Memory B cell (primary cell): ENCODE data around the gene TRANK1.

Source experiments
- ATAC-seq: fragments of 150-1000 bp; cut with Tn5 transposase; 2 replicates; pipeline ENCODE4 v1.10.0; 2021; ENCODE audit warnings: low read depth, mild to moderate bottlenecking, moderate library complexity
- DNase-seq, 2 donors: peaks; one replicate each; pipeline ENCODE4 v3.0.0; 2022; ENCODE audit warnings: low spot score in 2 of 2
- H3K27ac Mint-ChIP-seq: one replicate; pipeline ENCODE4 v1.8.0; 2022; ENCODE audit warnings: mild to moderate bottlenecking, moderate library complexity, mixed read lengths
- H3K27me3 Mint-ChIP-seq: one replicate; pipeline ENCODE4 v1.8.0; 2022; ENCODE audit warnings: mixed read lengths
- H3K36me3 Mint-ChIP-seq: one replicate; pipeline ENCODE4 v1.8.0; 2022; ENCODE audit warnings: mild to moderate bottlenecking, mixed read lengths
- H3K4me1 Mint-ChIP-seq: one replicate; pipeline ENCODE4 v1.8.0; 2022; ENCODE audit warnings: mixed read lengths
- H3K4me3 Mint-ChIP-seq: one replicate; pipeline ENCODE4 v1.8.0; 2022; ENCODE audit warnings: mild to moderate bottlenecking, moderate library complexity, mixed read lengths
- H3K9me3 Mint-ChIP-seq: one replicate; pipeline ENCODE4 v1.8.0; 2022; ENCODE audit warnings: mixed read lengths

TRANK1 gene

GRCh38 chr3:36876181-36876936, 68.5 kb downstream of the TRANK1 start:
- H3K27me3 Mint-ChIP-seq = no peaks in the 10 kb centered on the region
- H3K9me3 Mint-ChIP-seq = no peaks in the 10 kb centered on the region
- ATAC-seq (peak; percentile 92), DNase-seq (peak; percentile 22 to 30)
- H3K4me1 Mint-ChIP-seq = peaks cover 31% of the 10 kb centered on the region
- H3K36me3 Mint-ChIP-seq = peaks cover 27% of the 10 kb centered on the region
- H3K4me3 Mint-ChIP-seq = peak overlapping the region; percentile 80
- peak overlapping the region; percentile 99 for H3K27ac Mint-ChIP-seq

GRCh38 chr3:36875397-36875796, 69.5 kb downstream of the TRANK1 start:
- Mint-ChIP-seq H3K27me3 (no peaks in the 10 kb centered on the region), H3K4me3 (no peak overlapping the region), H3K36me3 (peaks cover 26% of the 10 kb centered on the region), H3K9me3 (no peaks in the 10 kb centered on the region), H3K4me1 (peaks cover 29% of the 10 kb centered on the region), H3K27ac (peak overlapping the region; percentile 74)
- DNase-seq = no peak
- no peak for ATAC-seq

GRCh38 chr3:36874424-36874823, 70.4 kb downstream of the TRANK1 start:
- Mint-ChIP-seq H3K27me3 (no peaks in the 10 kb centered on the region), H3K36me3 (peaks cover 24% of the 10 kb centered on the region), H3K4me1 (peaks cover 27% of the 10 kb centered on the region), H3K27ac (peak overlapping the region; percentile 74), H3K9me3 (no peaks in the 10 kb centered on the region), H3K4me3 (no peak overlapping the region)
- DNase-seq (no peak), ATAC-seq (no peak)

- Mint-ChIP-seq H3K9me3 (no peaks in the 10 kb centered on the region), H3K4me3 (no peak overlapping the region), H3K4me1 (peaks cover 26% of the 10 kb centered on the region), H3K27me3 (no peaks in the 10 kb centered on the region), H3K27ac (peak overlapping the region; percentile 48), H3K36me3 (peaks cover 24% of the 10 kb centered on the region)
- ATAC-seq (no peak), DNase-seq (no peak)
Measured at GRCh38 chr3:36871379-36872126, 73.3 kb downstream of the TRANK1 start.

GRCh38 chr3:36868614-36869436, 76.0 kb downstream of the TRANK1 start:
- peaks cover 23% of the 10 kb centered on the region for H3K36me3 Mint-ChIP-seq
- ATAC-seq (peak; percentile 86), DNase-seq (peak; percentile 44 to 58)
- peak overlapping the region; percentile 74 for H3K27ac Mint-ChIP-seq
- H3K4me1 Mint-ChIP-seq = peaks cover 22% of the 10 kb centered on the region
- H3K4me3 Mint-ChIP-seq = no peak overlapping the region
- no peaks in the 10 kb centered on the region for H3K9me3 Mint-ChIP-seq
- H3K27me3 Mint-ChIP-seq = no peaks in the 10 kb centered on the region

GRCh38 chr3:36867810-36868209, 77.0 kb downstream of the TRANK1 start:
- peaks cover 25% of the 10 kb centered on the region for H3K4me1 Mint-ChIP-seq
- no peak overlapping the region for H3K27ac Mint-ChIP-seq
- DNase-seq (no peak), ATAC-seq (no peak)
- peaks cover 26% of the 10 kb centered on the region for H3K36me3 Mint-ChIP-seq
- H3K27me3 Mint-ChIP-seq = no peaks in the 10 kb centered on the region
- H3K4me3 Mint-ChIP-seq = no peak overlapping the region
- no peaks in the 10 kb centered on the region for H3K9me3 Mint-ChIP-seq

- H3K9me3 Mint-ChIP-seq = no peaks in the 10 kb centered on the region
- H3K27ac Mint-ChIP-seq = peak overlapping the region; percentile 2
- ATAC-seq (no peak), DNase-seq (no peak)
- H3K27me3 Mint-ChIP-seq = no peaks in the 10 kb centered on the region
- no peak overlapping the region for H3K4me3 Mint-ChIP-seq
- H3K4me1 Mint-ChIP-seq = peaks cover 18% of the 10 kb centered on the region
- peaks cover 27% of the 10 kb centered on the region for H3K36me3 Mint-ChIP-seq
Measured at GRCh38 chr3:36866368-36866767, 78.5 kb downstream of the TRANK1 start.

GRCh38 chr3:36864180-36865053, 80.4 kb downstream of the TRANK1 start:
- no peak for ATAC-seq
- DNase-seq = no peak
- H3K9me3 Mint-ChIP-seq = no peaks in the 10 kb centered on the region
- no peak overlapping the region for H3K4me3 Mint-ChIP-seq
- H3K36me3 Mint-ChIP-seq = peaks cover 34% of the 10 kb centered on the region
- H3K4me1 Mint-ChIP-seq = peaks cover 18% of the 10 kb centered on the region
- no peak overlapping the region for H3K27ac Mint-ChIP-seq
- no peaks in the 10 kb centered on the region for H3K27me3 Mint-ChIP-seq

GRCh38 chr3:36862076-36862755, 82.6 kb downstream of the TRANK1 start:
- no peak for DNase-seq
- ATAC-seq = no peak
- Mint-ChIP-seq H3K4me1 (peaks cover 17% of the 10 kb centered on the region), H3K4me3 (no peak overlapping the region), H3K9me3 (no peaks in the 10 kb centered on the region), H3K36me3 (peaks cover 41% of the 10 kb centered on the region), H3K27me3 (no peaks in the 10 kb centered on the region), H3K27ac (peak overlapping the region; percentile 22)

- no peak overlapping the region for H3K27ac Mint-ChIP-seq
- H3K36me3 Mint-ChIP-seq = peaks cover 48% of the 10 kb centered on the region
- no peaks in the 10 kb centered on the region for H3K9me3 Mint-ChIP-seq
- H3K4me3 Mint-ChIP-seq = no peak overlapping the region
- DNase-seq (no peak), ATAC-seq (no peak)
- peaks cover 14% of the 10 kb centered on the region for H3K4me1 Mint-ChIP-seq
- no peaks in the 10 kb centered on the region for H3K27me3 Mint-ChIP-seq
Measured at GRCh38 chr3:36859494-36859893, 85.4 kb downstream of the TRANK1 start.

GRCh38 chr3:36852071-36852470, 92.8 kb downstream of the TRANK1 start:
- Mint-ChIP-seq H3K9me3 (no peaks in the 10 kb centered on the region), H3K4me3 (no peak overlapping the region), H3K4me1 (peaks cover 9% of the 10 kb centered on the region), H3K27ac (no peak overlapping the region), H3K36me3 (peaks cover 56% of the 10 kb centered on the region), H3K27me3 (no peaks in the 10 kb centered on the region)
- no peak for ATAC-seq
- no peak for DNase-seq

GRCh38 chr3:36850743-36851142, 94.1 kb downstream of the TRANK1 start:
- H3K4me1 Mint-ChIP-seq = peaks cover 10% of the 10 kb centered on the region
- H3K27ac Mint-ChIP-seq = no peak overlapping the region
- DNase-seq = no peak
- no peaks in the 10 kb centered on the region for H3K9me3 Mint-ChIP-seq
- H3K27me3 Mint-ChIP-seq = no peaks in the 10 kb centered on the region
- no peak for ATAC-seq
- no peak overlapping the region for H3K4me3 Mint-ChIP-seq
- H3K36me3 Mint-ChIP-seq = peaks cover 56% of the 10 kb centered on the region

- DNase-seq = no peak
- no peak for ATAC-seq
- no peaks in the 10 kb centered on the region for H3K27me3 Mint-ChIP-seq
- H3K4me3 Mint-ChIP-seq = no peak overlapping the region
- H3K4me1 Mint-ChIP-seq = peaks cover 7% of the 10 kb centered on the region
- no peak overlapping the region for H3K27ac Mint-ChIP-seq
- H3K36me3 Mint-ChIP-seq = peaks cover 59% of the 10 kb centered on the region
- H3K9me3 Mint-ChIP-seq = peaks cover 5% of the 10 kb centered on the region
Measured at GRCh38 chr3:36846406-36846805, 98.4 kb downstream of the TRANK1 start.
